Left ventricle myocardium inferior (tissue), 1 donor: Measurements from ENCODE around the gene ZCCHC2. TPM values are rescaled to one million over a fixed set of nuclear protein-coding genes. Genes with fewer than 3 reads are reported as not detected.

Experiments
- DNase-seq: peaks from one replicate; pipeline ENCODE4 v3.0.0-alpha.2; 2020
- H3K27ac ChIP-seq: fragments of 200-600 bp; replicated peaks from 2 replicates; pipeline ENCODE4 v1.8.0; 2021
- H3K27me3 ChIP-seq: fragments of 200-600 bp; 2 replicates; pipeline ENCODE4 v1.8.0; 2021; ENCODE audit warnings: low read depth
- H3K36me3 ChIP-seq: fragments of 200-600 bp; 2 replicates; pipeline ENCODE4 v1.8.0; 2021
- H3K4me1 ChIP-seq: fragments of 200-600 bp; 2 replicates; pipeline ENCODE4 v1.8.0; 2021
- H3K4me3 ChIP-seq: fragments of 200-600 bp; 2 replicates; pipeline ENCODE4 v1.8.0; 2021; ENCODE audit warnings: mild to moderate bottlenecking, moderate library complexity
- H3K9me3 ChIP-seq: fragments of 200-600 bp; replicated peaks from 2 replicates; pipeline ENCODE4 v1.8.0; 2021
- intact Hi-C: fragments of 100-400 bp; cut with micrococcal nuclease; formaldehyde crosslinking; loops from one replicate; pipeline ENCODE4 v1.11.0; 2022
- total RNA-seq: library from RNA; stranded (reverse); fragmentation: NEBNext Ultra II Directional; extraction: Animal tissue kit (Norgen Biotek cat#: 25700); gene quantifications from one replicate; pipeline ENCODE4 v1.2.1, GENCODE V29; 2021
- TF ChIP-seq, protein P1 (sequence below): fragments of 200-600 bp; IDR thresholded peaks from 2 replicates; pipeline ENCODE4 v1.8.0; 2021; ENCODE audit warnings: antibody characterized with exemption, mild to moderate bottlenecking, borderline replicate concordance
- donor health status: DM: no; HTN: yes; CAD: no; lungs with severe emphysema.

ZCCHC2 gene
- total RNA-seq, 1 donor from 2014 or later = 13.1 TPM

DNA sequence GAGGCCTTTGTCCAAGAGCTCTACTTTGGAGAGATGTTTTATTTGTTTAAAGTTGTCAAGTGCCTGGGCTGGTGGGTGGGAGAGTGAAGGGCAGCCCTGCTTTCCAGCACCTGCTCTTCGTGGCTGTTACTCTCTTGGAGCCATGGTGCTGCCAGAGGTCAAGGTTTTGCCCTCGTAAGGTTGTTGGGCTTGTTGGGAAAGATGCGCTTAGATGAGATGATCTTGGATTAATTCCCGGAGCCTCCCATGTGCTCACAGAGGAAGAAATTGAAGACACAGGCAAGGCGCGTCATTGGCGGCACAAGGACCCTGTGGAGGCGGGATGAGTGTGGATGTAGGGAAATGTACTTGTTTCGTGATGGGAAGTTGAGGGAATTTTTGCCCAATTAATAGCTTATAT, 27.9 kb downstream of the ZCCHC2 start:
- H3K4me3 ChIP-seq = no peak overlapping the region
- peaks cover 58% of the 10 kb centered on the region for H3K36me3 ChIP-seq
- H3K27me3 ChIP-seq = no peaks in the 10 kb centered on the region
- intact Hi-C loops = no loop called here
- no peak for DNase-seq
- TF ChIP-seq, protein P1, sequence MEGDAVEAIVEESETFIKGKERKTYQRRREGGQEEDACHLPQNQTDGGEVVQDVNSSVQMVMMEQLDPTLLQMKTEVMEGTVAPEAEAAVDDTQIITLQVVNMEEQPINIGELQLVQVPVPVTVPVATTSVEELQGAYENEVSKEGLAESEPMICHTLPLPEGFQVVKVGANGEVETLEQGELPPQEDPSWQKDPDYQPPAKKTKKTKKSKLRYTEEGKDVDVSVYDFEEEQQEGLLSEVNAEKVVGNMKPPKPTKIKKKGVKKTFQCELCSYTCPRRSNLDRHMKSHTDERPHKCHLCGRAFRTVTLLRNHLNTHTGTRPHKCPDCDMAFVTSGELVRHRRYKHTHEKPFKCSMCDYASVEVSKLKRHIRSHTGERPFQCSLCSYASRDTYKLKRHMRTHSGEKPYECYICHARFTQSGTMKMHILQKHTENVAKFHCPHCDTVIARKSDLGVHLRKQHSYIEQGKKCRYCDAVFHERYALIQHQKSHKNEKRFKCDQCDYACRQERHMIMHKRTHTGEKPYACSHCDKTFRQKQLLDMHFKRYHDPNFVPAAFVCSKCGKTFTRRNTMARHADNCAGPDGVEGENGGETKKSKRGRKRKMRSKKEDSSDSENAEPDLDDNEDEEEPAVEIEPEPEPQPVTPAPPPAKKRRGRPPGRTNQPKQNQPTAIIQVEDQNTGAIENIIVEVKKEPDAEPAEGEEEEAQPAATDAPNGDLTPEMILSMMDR = no peak
- no peak overlapping the region for H3K27ac ChIP-seq
- H3K9me3 ChIP-seq = no peaks in the 10 kb centered on the region
- H3K4me1 ChIP-seq = peaks cover 34% of the 10 kb centered on the region

DNA sequence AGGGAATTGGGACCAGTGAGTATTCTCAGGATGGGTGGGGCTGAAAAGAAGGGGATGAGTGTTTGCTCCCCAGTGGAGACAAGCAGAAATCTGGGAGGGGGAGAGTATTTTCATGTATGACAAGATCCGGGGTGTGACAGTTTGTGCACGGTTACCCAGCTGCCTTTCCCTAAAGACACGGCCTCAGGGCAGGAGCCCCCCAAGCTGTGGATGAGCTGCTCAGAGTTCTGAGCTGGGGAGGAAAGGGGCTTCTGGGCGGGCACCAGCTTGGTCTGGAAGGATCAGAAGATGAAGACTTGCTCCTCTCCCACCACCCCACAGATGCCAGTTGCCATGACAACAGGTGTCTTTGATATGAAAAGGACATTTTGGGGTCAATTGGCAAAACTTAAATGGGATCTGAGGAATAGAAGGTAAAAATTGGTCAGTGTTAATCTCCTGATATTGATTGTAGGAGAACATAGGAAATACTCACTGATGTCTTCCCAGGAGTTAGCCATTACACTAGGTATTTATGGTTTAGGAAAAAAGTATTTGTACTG, 29.2 kb downstream of the ZCCHC2 start:
- Histone ChIP-seq H3K27me3 (no peaks in the 10 kb centered on the region), H3K27ac (no peak overlapping the region), H3K9me3 (no peaks in the 10 kb centered on the region), H3K36me3 (peaks cover 57% of the 10 kb centered on the region), H3K4me1 (peaks cover 34% of the 10 kb centered on the region), H3K4me3 (no peak overlapping the region)
- no peak for DNase-seq
- TF ChIP-seq, protein P1 = no peak
- intact Hi-C loops = no loop called here

DNA sequence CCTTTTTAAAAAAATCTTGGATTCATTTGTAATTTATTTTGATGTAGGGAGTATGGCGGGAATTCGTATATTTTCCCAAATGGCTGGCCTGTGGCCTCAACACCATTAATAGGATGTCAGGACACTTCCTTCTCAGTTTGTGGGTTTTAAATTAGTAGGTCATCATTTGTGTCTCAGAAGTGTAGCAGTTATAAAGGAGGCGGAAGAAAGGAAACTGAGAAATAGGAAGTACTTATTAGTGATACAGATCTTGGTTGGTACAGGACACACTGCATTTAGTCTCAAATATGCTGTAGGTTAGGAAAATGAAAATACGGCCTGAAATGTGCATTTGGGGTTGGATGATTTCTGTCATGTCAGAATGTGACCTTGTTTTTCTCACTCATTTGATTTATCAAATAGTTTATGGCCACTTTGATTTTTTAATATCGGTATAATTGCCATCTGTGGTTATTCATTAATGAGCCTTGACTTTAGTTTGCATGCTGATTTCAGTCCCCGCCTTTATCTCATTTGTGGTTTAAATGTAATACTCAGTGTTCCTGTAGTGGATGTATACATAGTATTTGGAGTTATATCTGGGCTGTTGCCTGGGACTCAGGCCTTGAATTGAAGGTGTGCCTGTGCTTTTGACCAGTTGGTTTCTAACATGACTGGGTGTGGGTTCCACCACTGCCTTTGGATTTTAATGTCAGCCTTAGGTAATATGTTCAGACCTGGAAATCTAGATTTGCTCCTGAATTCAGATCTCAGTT, 31.4 kb downstream of the ZCCHC2 start:
- Histone ChIP-seq H3K36me3 (peaks cover 63% of the 10 kb centered on the region), H3K27me3 (no peaks in the 10 kb centered on the region), H3K4me3 (no peak overlapping the region), H3K27ac (no peak overlapping the region), H3K4me1 (peaks cover 31% of the 10 kb centered on the region), H3K9me3 (no peaks in the 10 kb centered on the region)
- TF ChIP-seq, protein P1 = no peak
- DNase-seq = no peak
- intact Hi-C loops = no loop called here

DNA sequence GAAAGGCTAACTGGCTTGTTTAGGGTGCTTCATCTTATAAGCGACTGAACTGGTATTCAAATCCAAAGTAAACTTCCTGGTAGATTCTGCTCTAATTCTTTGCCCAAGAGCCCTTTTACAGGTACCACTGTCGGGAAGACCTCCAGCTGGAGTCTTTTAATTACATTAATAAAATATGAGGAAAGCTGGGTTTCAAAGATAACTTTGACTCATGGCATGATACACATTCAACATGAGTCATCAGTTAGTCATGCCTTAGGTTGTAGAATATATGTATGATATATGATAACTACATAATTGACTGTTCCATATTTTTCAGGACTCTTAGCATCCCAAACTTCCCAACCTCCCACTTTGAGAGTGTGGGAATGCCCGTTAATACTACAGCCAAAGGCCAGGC, 32.3 kb downstream of the ZCCHC2 start:
- H3K9me3 ChIP-seq = no peaks in the 10 kb centered on the region
- no peaks in the 10 kb centered on the region for H3K27me3 ChIP-seq
- TF ChIP-seq, protein P1 = no peak
- intact Hi-C loops = no loop called here
- no peak overlapping the region for H3K27ac ChIP-seq
- peaks cover 68% of the 10 kb centered on the region for H3K36me3 ChIP-seq
- no peak overlapping the region for H3K4me3 ChIP-seq
- DNase-seq = no peak
- H3K4me1 ChIP-seq = peaks cover 22% of the 10 kb centered on the region

DNA sequence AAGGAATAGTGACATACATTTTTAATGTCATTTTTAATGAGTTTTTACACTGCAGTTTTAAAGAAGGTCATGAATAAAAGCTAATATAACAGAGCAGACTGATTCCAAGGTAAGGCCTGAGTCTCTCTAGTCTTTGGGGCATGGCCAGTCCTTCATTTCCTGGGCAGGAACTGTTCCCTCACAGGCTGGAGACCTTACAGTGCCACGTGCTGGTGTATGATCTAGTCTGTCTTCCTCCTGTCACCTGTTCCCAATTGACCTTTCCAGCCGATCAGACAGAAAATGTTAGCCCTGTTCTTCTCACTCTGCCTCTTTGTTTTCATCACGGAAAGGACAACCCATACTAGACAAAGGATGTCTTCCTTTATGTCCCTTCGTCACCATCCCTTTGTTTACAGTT, 33.6 kb downstream of the ZCCHC2 start:
- peaks cover 68% of the 10 kb centered on the region for H3K36me3 ChIP-seq
- H3K4me3 ChIP-seq = no peak overlapping the region
- H3K27ac ChIP-seq = no peak overlapping the region
- intact Hi-C loops = no loop called here
- TF ChIP-seq, protein P1 = no peak
- H3K4me1 ChIP-seq = peaks cover 16% of the 10 kb centered on the region
- DNase-seq = no peak
- H3K27me3 ChIP-seq = no peaks in the 10 kb centered on the region
- H3K9me3 ChIP-seq = no peaks in the 10 kb centered on the region
